GM18868 (cell line): ENCODE results near the gene LRRC49.
A peak's percentile ranks its signal among the peaks of the same experiment; 100 is the strongest.
"Not testable (repeated sequence)": the region's sequence is repeated elsewhere in the genome, so short reads cannot be mapped to it uniquely, and the experiment has no call there.

Experiments
- ATAC-seq: cut with Tn5 transposase; IDR thresholded peaks from one replicate; pipeline ENCODE4 v1.9.1; 2021; ENCODE audit warnings: mild to moderate bottlenecking, moderate library complexity; ENCODE audit not compliant: unreplicated experiment

The LRRC49 gene

DNA sequence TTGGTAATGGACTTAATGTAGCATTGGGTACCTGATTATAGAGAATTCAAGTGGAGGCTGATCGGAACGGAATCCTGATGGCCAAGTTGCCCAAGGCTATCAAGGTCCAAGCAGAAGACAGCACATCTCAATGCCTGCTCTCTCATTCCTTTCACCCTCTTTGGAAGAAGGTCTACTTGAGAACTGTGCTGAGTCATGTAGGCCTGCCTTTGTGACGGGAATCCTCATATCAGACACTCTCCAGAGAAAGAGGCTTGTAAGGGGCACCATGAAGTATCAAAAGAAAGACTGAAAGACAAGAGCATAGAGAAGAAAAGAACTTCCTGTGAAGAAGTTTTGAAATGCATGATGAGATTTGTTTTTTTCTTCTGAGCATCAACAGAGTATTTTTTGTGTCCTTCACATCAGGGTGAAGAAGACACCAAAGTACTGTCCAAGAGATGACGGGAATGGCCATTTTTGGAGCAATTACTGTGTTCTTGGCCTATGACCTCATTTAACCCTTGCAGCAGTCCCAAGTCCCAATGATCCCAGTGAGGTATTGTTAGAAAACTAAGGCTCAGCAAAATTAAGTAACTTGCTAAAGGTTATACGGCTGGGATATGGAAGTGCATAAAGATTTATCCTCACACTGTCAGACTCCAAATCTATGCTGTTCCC, 25.5 kb upstream of the LRRC49 start:
- no peak for ATAC-seq

DNA sequence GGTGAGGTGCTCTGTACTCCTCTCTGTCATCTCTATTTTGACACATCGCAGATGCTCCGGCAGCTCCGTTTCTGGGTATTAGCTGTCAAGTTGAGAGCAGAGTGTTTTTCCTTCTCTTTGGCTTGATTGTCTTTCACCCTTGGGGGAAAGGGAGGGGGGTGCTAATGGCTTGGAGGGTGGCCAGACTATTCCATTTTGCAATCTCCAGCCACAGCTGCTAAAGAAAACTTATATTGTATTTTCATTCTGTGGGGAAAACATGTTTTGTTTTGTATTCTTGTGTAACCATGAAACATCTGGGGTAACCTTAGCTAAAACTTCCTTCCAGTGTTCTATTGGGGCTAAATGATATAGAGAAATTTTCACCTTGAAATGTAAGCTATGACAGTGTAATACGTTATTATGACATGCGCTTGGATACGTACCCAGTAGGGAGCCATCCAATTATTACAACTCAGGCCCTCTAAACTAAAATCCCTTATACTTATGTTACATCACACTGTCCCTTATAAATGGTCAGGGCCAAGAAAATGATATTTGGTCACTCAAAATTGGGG, 24.6 kb upstream of the LRRC49 start:
- ATAC-seq = no peak

DNA sequence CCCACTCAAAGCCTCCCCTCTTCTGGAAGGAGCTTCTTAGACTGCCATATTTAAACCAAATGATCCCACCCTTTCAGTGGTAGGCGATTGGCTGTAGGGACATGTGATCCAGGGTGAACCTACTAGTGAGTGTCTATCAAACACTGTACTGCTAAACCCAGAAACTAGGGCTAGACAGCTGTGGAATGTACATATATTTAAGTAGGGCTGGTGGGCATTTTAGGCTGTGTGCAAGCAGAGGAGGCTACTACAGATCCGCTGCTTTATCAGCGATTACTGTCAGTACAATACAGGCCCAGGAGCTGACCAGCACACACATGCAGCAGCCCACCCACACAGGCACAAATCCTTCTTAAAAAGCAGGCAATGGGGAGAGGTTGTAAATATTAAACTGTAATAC, 23.3 kb upstream of the LRRC49 start:
- ATAC-seq = no peak

DNA sequence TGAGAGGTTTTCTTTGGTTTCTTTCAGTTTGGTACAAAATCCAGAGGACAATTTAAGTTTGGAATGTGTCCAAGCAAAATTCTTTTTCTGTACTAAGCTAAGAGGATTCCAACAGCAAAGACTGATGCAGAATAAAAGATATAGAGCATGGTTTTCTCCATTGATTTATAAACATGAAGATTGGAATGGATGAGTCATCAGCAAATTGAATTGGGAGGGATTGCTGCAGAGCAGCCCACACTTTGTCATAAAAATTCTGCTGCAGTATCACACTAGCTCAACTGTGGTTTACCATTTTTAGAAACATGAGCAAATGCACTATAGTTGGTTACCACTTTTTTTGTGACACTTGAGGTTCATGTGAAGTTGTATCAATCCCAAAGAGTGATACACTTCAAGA, 22.6 kb upstream of the LRRC49 start:
- ATAC-seq = no peak

DNA sequence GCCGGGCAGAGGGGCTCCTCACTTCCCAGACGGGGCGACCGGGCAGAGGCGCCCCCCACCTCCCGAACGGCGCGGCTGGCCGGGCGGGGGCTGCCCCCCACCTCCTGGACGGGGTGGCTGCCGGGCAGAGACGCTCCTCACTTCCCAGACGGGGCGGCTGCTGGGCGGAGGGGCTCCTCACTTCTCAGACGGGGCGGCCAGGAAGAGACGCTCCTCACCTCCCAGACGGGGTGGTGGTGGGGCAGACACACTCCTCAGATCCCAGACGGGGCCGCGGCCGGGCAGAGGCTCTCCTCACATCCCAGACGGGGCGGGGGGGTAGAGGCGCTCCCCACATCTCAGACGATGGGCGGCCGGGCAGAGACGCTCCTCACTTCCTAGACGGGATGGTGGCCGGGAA, 21.1 kb upstream of the LRRC49 start:
- ATAC-seq = not testable (repeated sequence)

DNA sequence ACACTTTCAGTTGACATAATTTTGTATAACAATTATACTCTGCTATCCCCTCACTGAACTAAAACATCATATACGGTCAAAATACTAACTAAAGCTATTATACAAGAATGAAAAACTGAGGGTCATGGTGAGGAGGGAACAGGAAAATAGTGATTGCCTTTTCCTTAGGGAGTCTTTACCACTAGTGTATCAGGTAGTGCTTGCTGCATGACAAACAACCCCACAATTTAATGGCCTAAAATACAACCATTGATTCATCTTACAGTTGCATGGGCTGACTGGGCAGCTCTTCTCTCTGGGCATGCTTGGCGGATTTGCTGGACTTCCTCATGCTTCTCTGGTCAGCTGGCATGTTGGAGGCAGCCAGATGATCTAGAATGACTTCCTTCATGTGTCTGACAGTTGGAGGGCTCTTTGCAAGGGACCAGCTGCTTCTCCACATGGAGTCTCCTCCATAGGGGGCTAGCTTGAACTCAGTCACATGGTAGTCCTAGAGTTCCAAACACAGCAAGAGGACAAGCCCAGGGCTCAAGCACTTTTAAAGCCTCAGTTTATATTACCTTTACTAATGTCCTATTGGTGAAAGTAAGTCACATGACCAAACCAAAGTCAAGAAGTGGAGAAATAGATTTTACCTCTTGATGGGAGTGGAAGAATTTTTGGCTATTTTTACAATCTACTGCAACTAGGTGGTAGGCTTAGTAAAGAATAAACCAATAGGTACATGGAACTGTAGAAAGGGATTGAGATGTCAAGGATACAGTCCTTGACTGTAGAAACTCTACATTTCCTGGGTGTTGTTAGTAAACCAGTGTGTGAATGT, 19.2 kb upstream of the LRRC49 start:
- ATAC-seq = no peak

DNA sequence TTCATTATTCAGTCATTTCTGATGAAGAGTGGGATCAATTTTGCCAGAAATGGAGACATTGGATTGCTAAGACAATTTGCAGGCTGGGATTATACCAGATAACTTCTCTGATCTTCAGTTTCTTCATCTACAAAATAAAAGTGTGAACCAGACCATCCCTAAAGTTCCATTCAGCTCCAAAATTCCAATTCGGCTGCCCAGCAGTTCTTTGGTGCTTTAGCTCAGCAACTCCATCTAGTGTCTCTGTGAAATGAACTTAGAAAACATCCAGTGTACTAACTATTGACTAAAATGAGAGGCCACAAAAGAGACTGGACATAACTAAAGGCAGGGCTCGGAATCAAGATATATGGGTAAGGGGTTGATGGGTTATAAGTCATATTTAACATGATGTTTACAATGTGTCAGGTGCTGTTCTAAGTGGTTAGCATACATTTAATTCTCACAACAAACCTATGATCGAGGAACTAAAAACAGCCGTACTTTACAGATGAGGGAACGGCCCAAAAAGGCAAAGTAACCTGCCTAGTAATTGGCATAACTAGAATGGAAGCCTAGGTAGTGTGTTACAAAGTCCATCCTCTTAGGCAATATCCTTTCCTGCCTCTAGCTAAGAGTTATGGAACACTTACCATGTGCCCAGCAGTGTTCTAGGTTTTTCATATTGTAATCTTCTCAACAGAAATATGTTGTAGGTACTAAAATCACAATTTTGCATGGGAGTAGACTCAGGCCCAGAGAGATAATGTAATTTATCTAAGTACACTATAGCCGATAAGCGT, 17.4 kb upstream of the LRRC49 start:
- ATAC-seq = no peak

DNA sequence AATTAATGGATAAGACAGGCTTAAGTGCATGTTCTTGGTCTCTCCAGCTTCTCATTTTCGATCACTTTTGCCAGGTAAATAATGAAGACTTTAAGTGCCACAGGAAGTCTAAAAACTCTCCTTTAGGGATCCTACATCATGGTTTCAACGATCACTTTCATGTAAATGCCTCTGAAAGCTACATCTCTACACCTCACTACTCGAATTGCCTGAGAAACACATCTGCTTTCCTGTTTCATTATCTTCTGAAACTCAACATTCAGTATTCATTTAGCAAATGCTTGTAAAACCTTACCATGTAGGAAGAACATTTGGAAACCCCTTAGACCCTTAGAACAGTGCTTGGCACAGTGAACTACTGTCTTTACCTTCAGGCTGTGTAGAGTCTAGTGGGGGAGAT, 16.6 kb upstream of the LRRC49 start:
- ATAC-seq = no peak

DNA sequence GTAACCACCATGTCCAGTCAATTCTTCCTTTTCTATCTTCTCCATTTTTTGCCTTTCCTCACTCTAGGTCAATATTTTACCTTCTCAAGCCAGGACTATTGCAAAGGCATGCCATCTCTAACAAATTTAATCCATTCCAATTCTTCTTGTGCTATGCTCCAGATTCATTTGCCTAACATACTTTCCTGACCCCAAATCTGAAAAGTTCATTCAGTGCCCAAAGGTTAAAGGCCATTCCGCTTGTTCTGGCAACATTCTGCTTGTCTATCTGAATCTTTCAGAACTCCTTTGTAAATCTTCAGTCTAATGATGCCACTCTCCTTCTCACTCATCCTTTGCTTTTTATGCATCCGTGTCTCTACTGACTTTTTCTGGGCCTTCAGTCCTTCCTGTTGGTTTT, 15.9 kb upstream of the LRRC49 start:
- no peak for ATAC-seq

DNA sequence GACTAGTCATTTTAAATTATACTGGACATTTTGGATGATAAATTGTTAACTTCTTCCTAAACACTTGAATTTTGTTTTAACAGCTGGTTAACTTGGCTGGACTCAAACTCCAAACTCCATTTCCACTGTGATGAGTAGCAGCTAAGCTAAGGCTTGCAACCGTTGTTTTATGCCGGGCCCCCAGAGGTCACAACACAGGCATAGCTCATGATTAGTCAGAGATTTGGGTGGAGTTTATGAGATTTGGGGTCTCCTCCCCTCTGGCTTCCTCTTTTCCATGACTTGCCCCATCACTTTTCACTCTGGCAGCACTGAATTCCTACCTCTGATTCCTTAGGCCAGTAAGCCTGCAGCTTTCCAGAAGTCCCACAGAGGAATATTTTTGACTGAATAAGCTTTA, 13.2 kb upstream of the LRRC49 start:
- no peak for ATAC-seq

DNA sequence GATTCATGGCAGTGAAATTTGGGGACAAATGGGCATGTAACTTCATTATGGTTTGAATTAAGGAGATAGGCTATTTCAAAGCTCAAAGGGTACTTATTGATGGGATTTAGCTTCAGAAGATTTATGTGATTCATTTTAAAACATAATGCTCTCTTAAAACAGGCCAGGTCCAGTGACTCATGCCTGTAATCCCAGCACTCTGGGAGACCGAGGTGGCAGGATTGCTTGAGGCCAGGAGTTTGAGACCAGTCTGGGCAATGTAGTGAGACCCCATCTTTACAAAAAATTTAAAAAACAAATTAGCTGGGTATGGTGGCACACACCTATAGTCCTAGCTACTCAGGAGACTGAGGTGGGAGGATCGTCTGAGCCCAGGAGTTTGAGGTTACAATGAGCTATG, 11.8 kb upstream of the LRRC49 start:
- ATAC-seq = no peak

DNA sequence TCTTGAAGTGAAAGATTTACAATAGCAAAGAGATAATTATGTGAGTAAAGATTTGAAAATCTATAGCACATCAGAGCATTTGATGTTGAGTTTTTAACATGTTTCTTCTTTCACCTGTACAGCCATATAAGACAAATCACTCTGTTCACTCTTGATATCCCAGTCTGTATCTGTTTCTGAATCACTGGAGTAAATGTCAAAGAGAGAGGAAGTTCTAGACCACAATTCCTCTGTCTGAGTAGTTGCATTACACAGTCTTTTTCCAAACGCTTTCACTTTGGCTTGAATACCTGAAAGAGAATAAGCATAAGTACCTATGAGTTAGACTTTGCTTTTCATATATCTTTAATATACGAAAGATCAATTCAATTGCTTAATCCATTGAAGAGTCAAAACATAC, 10.3 kb upstream of the LRRC49 start:
- no peak for ATAC-seq

DNA sequence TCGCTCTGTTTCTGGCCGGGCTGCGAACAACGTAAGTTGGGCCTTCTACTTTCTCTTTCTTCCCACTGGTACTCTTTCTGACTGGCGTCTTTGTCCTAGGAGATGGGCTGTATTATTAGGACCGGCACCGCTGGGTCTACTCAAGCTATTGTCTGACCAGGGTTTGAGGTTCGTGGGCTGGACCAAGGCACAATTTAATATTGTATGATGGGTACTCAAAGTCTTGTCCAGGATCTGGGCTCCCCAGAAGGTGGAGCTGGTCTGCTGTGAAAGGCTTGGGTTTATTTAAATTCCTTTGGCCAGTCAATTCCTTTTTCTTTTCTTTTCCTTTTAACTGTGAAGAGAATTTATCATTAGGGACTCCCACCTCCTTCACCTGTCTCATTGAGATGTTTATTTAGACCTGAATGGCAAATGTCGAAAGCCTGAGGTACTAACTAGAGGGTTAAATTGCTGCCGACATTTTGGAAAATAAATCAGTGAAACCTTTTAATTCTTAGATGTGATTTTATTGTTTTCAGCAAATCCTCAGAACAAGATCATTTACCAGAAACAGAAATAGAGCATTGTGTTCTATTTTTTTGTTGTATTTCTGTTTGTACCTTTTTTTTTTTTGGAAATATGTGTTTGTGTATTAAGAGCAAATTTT, 410 bp downstream of the LRRC49 start:
- peak; percentile 26 for ATAC-seq

DNA sequence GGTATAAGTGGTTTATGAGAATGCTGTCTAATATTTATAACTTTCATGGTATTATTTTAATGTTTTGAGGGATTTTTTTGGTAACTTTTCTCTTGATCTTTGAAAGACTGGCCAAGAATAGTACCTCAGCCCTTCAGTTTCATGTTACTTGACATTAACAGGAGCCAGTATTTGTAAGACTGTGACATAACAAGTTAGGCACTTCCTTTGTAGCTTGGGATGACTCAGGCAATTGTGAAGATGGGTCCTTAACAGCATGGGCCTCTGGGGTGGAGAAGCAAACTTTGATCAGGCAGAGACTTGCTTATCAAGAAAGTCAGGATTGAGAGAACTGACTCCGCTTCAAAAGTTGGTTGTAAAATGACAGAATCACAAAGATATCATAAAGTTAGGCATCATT, 9.5 kb downstream of the LRRC49 start:
- no peak for ATAC-seq

DNA sequence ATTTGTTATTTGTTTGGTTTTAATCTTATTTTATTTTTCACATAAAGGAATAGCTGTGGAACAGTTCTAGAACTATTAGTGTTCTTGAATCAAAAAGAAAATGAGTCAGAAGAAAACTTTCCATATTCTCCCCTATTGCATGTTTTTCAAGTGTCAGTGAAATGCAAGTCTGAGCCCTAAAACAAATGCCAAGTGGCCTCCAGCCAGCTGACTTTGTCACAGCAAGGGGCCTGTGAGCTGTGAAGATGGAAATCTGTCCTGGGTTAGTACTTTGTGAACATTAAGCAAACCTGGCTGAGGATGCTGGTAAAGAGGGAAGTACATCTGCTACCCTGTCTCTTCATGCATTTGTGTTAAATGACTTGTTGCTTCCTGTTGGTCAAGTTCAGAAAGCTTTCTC, 14.2 kb downstream of the LRRC49 start:
- ATAC-seq = no peak

DNA sequence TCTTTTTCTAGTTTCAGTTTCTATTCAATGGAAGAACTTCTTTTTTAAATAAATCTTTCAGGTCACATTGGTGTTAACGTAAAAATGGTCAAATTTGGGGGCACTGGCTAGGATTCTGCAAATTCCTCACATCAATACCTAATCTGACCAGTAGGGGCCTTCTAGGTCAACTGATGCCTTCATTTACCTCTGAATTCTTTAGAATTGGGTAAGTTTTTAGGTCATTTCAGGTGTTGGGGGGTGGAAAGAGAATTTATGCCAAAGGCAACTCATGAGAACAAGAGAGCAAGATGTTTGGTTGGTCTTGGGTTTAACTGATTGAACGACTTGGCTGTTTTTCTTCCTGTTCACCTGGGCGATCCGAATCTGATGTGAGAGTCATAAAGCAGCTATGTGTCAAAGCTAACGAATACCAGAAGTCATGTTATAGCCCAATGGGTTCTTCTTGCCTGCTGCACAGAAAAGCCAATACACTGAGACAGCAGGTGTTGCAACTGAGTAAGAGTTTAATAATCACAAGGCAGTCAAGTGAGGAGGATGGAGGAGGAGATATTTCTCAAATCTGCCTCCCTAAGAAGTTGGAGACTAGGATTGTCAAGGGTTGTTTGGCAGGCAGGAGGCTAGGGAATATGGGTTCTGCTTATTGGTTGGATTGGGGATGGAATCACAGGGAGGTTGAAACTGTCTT, 15.3 kb downstream of the LRRC49 start:
- ATAC-seq = no peak

DNA sequence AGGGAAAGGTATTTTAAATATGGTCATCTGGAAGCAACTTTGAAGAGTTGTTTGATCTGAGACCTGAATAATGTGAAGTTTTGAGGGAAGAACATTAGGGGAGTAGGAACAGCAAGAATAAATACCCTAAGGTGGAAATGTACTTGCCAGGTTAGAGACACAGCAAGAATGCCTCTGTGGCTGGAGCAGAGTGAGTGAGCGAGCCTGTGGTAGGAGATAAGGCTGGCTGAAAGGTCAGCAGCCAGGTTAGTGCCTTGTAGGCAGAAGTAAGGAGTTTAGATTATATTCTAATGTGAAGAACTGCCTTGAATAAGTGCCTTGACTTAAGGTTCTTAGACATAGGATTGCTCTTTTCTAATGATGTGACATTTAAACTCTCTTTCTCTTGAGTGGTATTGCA, 18.3 kb downstream of the LRRC49 start:
- no peak for ATAC-seq

DNA sequence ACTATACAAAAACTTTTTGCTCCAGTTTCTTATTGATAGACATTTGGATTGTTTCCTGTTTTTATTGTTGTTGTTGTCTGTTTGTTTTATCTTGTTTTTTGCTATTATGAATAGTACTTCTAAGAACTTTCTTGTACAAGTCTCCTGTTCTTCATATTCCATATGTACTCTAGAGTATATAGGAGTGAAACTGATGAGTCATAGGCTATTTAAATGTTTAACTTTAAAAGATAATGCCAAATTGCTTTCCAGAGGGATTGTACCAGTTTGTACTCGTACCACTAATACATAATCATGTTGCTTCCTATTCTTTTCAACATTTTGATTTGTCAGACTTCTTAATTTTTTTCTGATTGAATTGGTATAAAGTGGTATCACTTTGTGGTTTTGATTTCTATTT, 19.6 kb downstream of the LRRC49 start:
- ATAC-seq = no peak

DNA sequence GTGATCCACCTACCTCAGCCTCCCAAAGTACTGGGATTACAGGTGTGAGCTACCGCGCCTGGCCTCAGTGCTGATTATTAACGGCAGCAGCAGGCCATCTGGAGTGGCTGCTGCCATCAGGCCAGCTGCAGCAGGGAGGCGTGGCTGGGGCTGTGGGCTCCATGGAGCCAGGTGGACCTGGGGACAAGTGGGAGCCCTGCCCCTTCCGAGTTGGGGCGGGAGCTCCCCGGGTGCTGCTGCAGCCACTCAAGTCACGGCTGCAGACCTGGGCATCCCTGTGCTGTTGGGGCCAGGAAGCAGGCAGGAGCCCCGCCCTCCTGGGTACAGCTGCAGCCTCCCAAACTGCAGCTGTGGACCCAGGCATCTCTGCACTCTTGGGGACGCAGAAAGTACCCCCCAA, 23.9 kb downstream of the LRRC49 start:
- ATAC-seq = no peak

DNA sequence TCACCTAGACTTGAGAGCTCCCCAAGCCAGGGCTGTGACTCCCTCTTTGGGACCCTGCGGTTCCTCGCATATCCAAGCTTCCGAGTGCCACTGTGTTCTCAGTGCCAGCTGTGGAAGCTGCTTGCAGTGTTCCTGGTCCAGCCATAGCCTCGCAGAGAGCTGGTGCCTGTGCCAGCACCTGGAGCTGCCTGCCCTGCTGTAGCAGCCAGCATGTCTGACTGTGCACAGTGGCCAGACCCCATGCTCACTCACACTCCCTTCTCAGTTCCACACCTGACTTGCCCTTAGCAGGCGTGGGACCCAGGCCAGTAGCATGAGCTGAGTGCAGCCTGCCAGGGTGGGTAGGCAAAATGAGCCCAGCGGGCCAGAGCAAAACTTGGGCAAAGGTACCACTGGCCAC, 25.3 kb downstream of the LRRC49 start:
- ATAC-seq = no peak
